Measurements from ENCODE around the gene RBFOX1. TPM values are rescaled to one million over a fixed set of nuclear protein-coding genes. Genes with fewer than 3 reads are reported as not detected.

RBFOX1 gene
- polyA plus RNA-seq, 1 experiment = not detected

DNA sequence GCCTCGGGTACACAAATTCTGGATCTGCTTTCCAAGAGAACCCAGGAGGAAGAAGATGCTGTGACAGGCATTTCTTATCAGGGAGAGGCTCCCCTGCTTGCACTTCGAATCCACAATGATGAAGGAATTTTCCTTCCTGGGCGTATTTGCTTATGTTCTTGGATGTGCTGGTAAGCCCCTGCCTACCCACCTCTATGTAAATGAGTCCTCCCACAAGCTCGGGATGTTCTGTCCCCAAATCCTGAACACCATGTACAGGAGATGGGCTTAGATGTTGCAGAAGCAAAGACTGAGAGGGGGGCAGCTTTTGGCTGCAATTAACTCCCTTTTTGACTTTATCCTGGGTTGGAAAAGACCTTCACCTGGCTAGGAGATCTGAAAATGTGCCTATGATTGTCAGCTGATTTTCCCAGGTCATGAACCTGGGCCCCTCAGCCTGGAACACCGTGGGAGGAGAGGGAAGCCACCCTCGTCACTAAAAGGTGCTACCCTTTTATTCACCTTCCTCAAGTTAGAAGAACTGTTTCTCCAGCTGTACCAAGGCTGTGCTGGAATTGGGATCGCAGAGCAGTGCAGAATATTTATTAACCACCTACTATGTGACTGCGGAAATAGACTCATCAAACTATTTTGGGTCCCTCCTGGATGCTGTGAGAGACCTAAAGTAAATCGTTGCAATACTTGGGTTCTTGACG is 150.1 kb downstream of the RBFOX1 start:
- CTCF ChIA-PET = no interaction called here
- no peak for DNase-seq (ENCODE audit: low read depth, low spot score)
- Histone ChIP-seq H3K4me3 (ENCODE audit: low read depth, low read length) (no peak overlapping the region), H3K27me3 (ENCODE audit: control insufficient read depth, insufficient read depth, low read length) (no peaks in the 10 kb centered on the region), H3K27ac (ENCODE audit: low read depth, low read length) (no peak overlapping the region), H3K9me3 (ENCODE audit: control insufficient read depth, insufficient read depth, low read length) (peaks cover 33% of the 10 kb centered on the region)
- no peak for TF ChIP-seq CTCF (IDR thresholded peaks at IDR 0.05; ENCODE audit: low read depth, low read length)
- POLR2A ChIA-PET = no interaction called here

- ChIA-PET CTCF (no interaction called here), POLR2A (no interaction called here)
- Histone ChIP-seq H3K4me3 (ENCODE audit: low read depth, low read length) (no peak overlapping the region), H3K9me3 (ENCODE audit: control insufficient read depth, insufficient read depth, low read length) (peaks cover 12% of the 10 kb centered on the region), H3K27ac (ENCODE audit: low read depth, low read length) (no peak overlapping the region), H3K27me3 (ENCODE audit: control insufficient read depth, insufficient read depth, low read length) (no peaks in the 10 kb centered on the region)
- no peak for DNase-seq (ENCODE audit: low read depth, low spot score)
- TF ChIP-seq CTCF (IDR thresholded peaks at IDR 0.05; ENCODE audit: low read depth, low read length) = no peak
These were observed 155.1 kb downstream of the RBFOX1 start for GRCh38 chr16:7487574-7488323.

DNA sequence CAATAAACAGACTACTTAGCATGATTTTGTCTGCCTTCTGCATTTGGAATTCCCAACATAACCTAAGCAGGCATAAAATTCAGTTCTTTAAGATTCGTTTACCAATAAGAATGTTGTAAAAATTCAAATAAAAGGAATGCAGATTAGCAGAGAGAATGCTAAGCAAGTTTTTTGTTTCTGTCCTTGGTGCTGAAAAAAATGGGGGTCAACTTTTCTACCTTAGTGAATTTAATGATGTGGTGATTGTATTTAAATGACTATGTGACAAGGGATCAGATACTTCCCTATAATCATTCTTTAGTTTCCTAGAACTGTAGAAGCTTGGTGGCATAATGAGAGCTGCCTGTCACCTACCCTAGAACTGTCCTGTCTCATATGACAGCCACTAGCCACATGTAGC is 159.5 kb downstream of the RBFOX1 start:
- DNase-seq (ENCODE audit: low read depth, low spot score) = no peak
- POLR2A ChIA-PET = no interaction called here
- no peak for TF ChIP-seq CTCF (IDR thresholded peaks at IDR 0.05; ENCODE audit: low read depth, low read length)
- Histone ChIP-seq H3K4me3 (ENCODE audit: low read depth, low read length) (no peak overlapping the region), H3K27ac (ENCODE audit: low read depth, low read length) (no peak overlapping the region), H3K9me3 (ENCODE audit: control insufficient read depth, insufficient read depth, low read length) (peaks cover 9% of the 10 kb centered on the region), H3K27me3 (ENCODE audit: control insufficient read depth, insufficient read depth, low read length) (no peaks in the 10 kb centered on the region)
- CTCF ChIA-PET = no interaction called here

DNA sequence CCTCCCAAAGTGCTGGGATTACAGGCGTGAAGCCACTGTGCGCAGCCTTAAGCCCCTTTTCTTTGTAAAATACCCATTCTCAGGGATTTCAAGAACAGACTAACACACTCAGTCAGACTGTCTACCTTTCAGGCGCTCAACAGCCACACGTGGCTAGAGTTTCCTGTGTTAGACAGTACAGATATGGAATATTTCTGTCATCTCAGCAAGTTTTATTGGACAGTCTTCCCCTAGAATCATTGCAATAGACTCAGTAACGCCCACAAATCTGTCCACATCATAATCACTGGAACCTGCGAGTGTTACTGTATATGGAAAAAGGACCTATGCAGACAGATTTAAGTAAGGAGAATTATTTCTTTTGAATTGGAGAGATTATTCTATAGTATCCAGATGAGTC is 160.5 kb downstream of the RBFOX1 start:
- peaks cover 9% of the 10 kb centered on the region for H3K9me3 ChIP-seq (ENCODE audit: control insufficient read depth, insufficient read depth, low read length)
- H3K27ac ChIP-seq (ENCODE audit: low read depth, low read length) = no peak overlapping the region
- no peak for DNase-seq (ENCODE audit: low read depth, low spot score)
- ChIA-PET POLR2A (no interaction called here), CTCF (no interaction called here)
- no peak for TF ChIP-seq CTCF (IDR thresholded peaks at IDR 0.05; ENCODE audit: low read depth, low read length)
- H3K27me3 ChIP-seq (ENCODE audit: control insufficient read depth, insufficient read depth, low read length) = no peaks in the 10 kb centered on the region
- no peak overlapping the region for H3K4me3 ChIP-seq (ENCODE audit: low read depth, low read length)

DNA sequence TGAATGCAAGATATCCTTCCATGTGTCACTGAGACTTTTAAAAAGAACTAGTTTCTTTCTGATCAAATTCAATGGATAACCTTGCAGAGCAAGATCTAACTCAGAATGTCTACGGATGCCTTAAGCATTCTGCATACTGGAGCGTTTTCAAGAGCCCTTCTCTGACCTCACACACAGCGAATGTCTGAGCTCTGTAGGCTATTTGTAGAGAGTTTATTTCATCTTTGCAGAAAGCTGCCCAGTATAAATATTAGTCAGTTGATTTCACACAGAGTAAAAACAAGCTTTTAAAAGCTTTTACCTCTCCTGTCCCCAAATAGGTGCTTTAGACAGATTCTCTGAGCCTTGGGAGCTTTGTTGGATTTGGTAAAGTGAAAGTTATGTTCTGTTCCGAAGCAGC is 165.0 kb downstream of the RBFOX1 start:
- H3K27me3 ChIP-seq (ENCODE audit: control insufficient read depth, insufficient read depth, low read length) = no peaks in the 10 kb centered on the region
- DNase-seq (ENCODE audit: low read depth, low spot score) = no peak
- TF ChIP-seq CTCF (IDR thresholded peaks at IDR 0.05; ENCODE audit: low read depth, low read length) = no peak
- H3K4me3 ChIP-seq (ENCODE audit: low read depth, low read length) = no peak overlapping the region
- peaks cover 6% of the 10 kb centered on the region for H3K9me3 ChIP-seq (ENCODE audit: control insufficient read depth, insufficient read depth, low read length)
- ChIA-PET CTCF (no interaction called here), POLR2A (no interaction called here)
- H3K27ac ChIP-seq (ENCODE audit: low read depth, low read length) = no peak overlapping the region
